H1 (cell line): ENCODE data around the gene SUSD1. TPM values are rescaled to one million over a fixed set of nuclear protein-coding genes. Genes with fewer than 3 reads are reported as not detected.

ENCODE experiments used
- CHD7 ChIP-seq: fragments of 300-600 bp; sonication (generic); IDR thresholded peaks from 2 replicates; pipeline ENCODE4 v1.7.1; 2012; ENCODE audit warnings: low read length, moderate library complexity, mild to moderate bottlenecking, inconsistent platforms; ENCODE audit not compliant: insufficient replicate concordance
- polyA plus RNA-seq, 7 experiments: library from polyadenylated mRNA; depleted of rRNA in 3 of 7; stranded (reverse) in 5 of 7; unstranded in 2 of 7; fragments of >200 nt in 5 of 7; fragments of 200-250 nt in 2 of 7; gene quantifications; 1 replicate in 5 of 7; 2 replicates in 1 of 7; 4 replicates in 1 of 7; pipeline versions ENCODE4 v1.2.1 to v1.2.3, GENCODE V29; 2011 to 2013; ENCODE audit warnings: missing spikeins in 2 of 7, mixed read lengths in 2 of 7
- total RNA-seq: library from RNA; stranded (reverse); fragmentation: NEBNext Ultra II Directional; extraction: Animal tissue kit (Norgen Biotek cat#: 25700); gene quantifications from 2 replicates; pipeline ENCODE4 v1.2.1, GENCODE V29; 2021

The SUSD1 gene
- total and polyA plus RNA-seq, 2 of the 8 experiments (the other 6 are each of a cell fraction or from before 2014, with no cell fraction given): 2.8 to 7.2 TPM

- TF ChIP-seq CHD7: no peak
Measured at GRCh38 chr9:111992523-111992922, 182.6 kb downstream of the SUSD1 start (continued).
